Measurements from ENCODE around the gene VPS33B.

DNA sequence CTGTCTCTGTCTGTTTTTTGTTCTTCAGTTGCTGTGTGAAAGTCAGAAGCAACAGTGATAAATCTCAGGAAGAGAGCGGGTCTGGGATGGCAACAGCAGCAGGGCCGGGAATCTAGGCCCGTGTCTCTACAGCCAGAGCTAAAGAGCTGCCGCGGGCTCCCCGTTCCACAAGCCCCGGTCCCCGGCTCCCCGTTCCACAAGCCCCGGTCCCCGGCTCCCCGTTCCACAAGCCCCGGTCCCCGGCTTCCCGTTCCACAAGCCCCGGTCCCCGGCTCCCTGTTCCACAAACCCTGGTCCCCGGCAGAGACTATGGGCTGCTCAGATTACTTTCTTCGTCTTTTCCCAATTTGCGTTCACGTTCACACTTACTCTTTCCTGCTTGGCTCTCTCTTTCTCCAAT lies 48.2 kb downstream of the VPS33B start:
- TF ChIP-seq, protein P1, sequence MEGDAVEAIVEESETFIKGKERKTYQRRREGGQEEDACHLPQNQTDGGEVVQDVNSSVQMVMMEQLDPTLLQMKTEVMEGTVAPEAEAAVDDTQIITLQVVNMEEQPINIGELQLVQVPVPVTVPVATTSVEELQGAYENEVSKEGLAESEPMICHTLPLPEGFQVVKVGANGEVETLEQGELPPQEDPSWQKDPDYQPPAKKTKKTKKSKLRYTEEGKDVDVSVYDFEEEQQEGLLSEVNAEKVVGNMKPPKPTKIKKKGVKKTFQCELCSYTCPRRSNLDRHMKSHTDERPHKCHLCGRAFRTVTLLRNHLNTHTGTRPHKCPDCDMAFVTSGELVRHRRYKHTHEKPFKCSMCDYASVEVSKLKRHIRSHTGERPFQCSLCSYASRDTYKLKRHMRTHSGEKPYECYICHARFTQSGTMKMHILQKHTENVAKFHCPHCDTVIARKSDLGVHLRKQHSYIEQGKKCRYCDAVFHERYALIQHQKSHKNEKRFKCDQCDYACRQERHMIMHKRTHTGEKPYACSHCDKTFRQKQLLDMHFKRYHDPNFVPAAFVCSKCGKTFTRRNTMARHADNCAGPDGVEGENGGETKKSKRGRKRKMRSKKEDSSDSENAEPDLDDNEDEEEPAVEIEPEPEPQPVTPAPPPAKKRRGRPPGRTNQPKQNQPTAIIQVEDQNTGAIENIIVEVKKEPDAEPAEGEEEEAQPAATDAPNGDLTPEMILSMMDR (IDR thresholded peaks at IDR 0.05; ENCODE audit: insufficient read depth, low read depth, low read length), result no peak
- TF ChIP-seq EZH2 (IDR thresholded peaks at IDR 0.05; ENCODE audit: insufficient read depth, low read length), result no peak
